HCT116 (cell line): ENCODE results near the gene KLF11. TPM values are rescaled to one million over a fixed set of nuclear protein-coding genes. Genes with fewer than 3 reads are reported as not detected.

ENCODE experiments used
- ATAC-seq: fragments of 200-7000 bp; cut with Tn5 transposase; 2 replicates; pipeline ENCODE4 v1.9.1; 2020; ENCODE audit warnings: mild to moderate bottlenecking, moderate library complexity
- BruUV-seq: library from RNA; stranded (reverse); fragments of 400-500 nt; replicated peaks from 2 replicates; lab custom pipeline; 2021; lab: Mats Ljungman, UMichigan
- CTCF ChIA-PET: fragments of 300-600 bp; sonication (Branson Sonifier 250); formaldehyde crosslinking; loops from one replicate; lab custom pipeline; 2021; ENCODE audit warnings: antibody characterized with exemption; lab: Charles Lee
- POLR2A ChIA-PET: fragments of 300-600, 350-600 bp; sonication (Branson Sonifier 250); formaldehyde crosslinking; loops from one replicate; lab custom pipeline; 2021; ENCODE audit warnings: antibody characterized with exemption; lab: Charles Lee
- RAD21 ChIA-PET, 2 experiments: fragments of 300-600 bp; sonication (Branson Sonifier 250); formaldehyde crosslinking; loops; one replicate each; lab custom pipeline; 2023; ENCODE audit warnings: low total read pairs in 2 of 2; ENCODE audit not compliant: uncharacterized antibody in 2 of 2, unreplicated experiment in 2 of 2, low non-redundant PET in 1 of 2; lab: Charles Lee
- DNase-seq: peaks from one replicate; pipeline ENCODE4 v3.0.0-alpha.2; 2010; ENCODE audit warnings: low read depth, low spot score
- H2AFZ ChIP-seq: fragments of 200-600 bp; shearing (Covaris generic), sonication (generic); 2 replicates; pipeline ENCODE4 v1.6.1; 2017; ENCODE audit warnings: low read depth, mixed run types, mixed read lengths, antibody characterized with exemption, low read length; ENCODE audit not compliant: poor library complexity, severe bottlenecking
- H3K27ac ChIP-seq: 2 replicates; pipeline ENCODE4 v1.5.1; 2012; ENCODE audit warnings: low read depth, low read length
- H3K27me3 ChIP-seq: fragments of 200-600 bp; sonication (generic); 2 replicates; pipeline ENCODE4 v1.6.1; 2016; ENCODE audit warnings: mixed run types, low read length, mixed read lengths; ENCODE audit not compliant: insufficient read depth
- H3K36me3 ChIP-seq, 2 experiments: fragments of 200-500 bp in 1 of 2; fragments of 200-600 bp in 1 of 2; sonication (Bioruptor generic) in 1 of 2; sonication (generic) in 1 of 2; 2 replicates each; pipeline versions ENCODE4 v1.5.1 to v1.6.1; 2014 to 2016; ENCODE audit warnings: low read length in 2 of 2, inconsistent platforms in 1 of 2, mixed read lengths in 1 of 2, mixed run types in 1 of 2; ENCODE audit not compliant: insufficient read depth in 2 of 2, control insufficient read depth in 1 of 2
- H3K4me1 ChIP-seq, 2 experiments: fragments of 200-600 bp in 1 of 2; sonication (generic) in 1 of 2; 2 replicates each; pipeline versions ENCODE4 v1.5.1 to v1.6.1; 2012 to 2017; ENCODE audit warnings: low read length in 2 of 2, inconsistent platforms in 1 of 2, mild to moderate bottlenecking in 1 of 2, mixed read lengths in 1 of 2, mixed run types in 1 of 2, moderate library complexity in 1 of 2; ENCODE audit not compliant: insufficient read depth in 2 of 2, control insufficient read depth in 1 of 2
- H3K4me2 ChIP-seq: fragments of 200-600 bp; sonication (generic); 2 replicates; pipeline ENCODE4 v1.6.1; 2017; ENCODE audit warnings: mixed run types, low read length, mixed read lengths
- H3K4me3 ChIP-seq, 2 experiments: fragments of 200-600 bp in 1 of 2; sonication (generic) in 1 of 2; replicated peaks in 1 of 2; 2 replicates each; pipeline ENCODE4 v1.5.1; 2011 to 2016; ENCODE audit warnings: low read length in 2 of 2, control low read depth in 1 of 2, low read depth in 1 of 2, mild to moderate bottlenecking in 1 of 2, mixed read lengths in 1 of 2, mixed run types in 1 of 2
- H3K79me2 ChIP-seq: fragments of 200-600 bp; sonication (generic); 2 replicates; pipeline ENCODE4 v1.6.1; 2017; ENCODE audit warnings: mild to moderate bottlenecking, mixed run types, low read length, moderate library complexity, mixed read lengths; ENCODE audit not compliant: insufficient read depth
- H3K9ac ChIP-seq: fragments of 200-600 bp; sonication (generic); 2 replicates; pipeline ENCODE4 v1.6.1; 2016; ENCODE audit warnings: low read length, mixed read lengths
- H3K9me2 ChIP-seq: fragments of 200-600 bp; sonication (generic), shearing (Covaris generic); 2 replicates; pipeline ENCODE4 v1.6.1; 2017; ENCODE audit warnings: mixed run types, mild to moderate bottlenecking, moderate library complexity; ENCODE audit not compliant: insufficient read depth
- H3K9me3 ChIP-seq, 2 experiments: fragments of 200-500 bp in 1 of 2; fragments of 200-600 bp in 1 of 2; sonication (Bioruptor generic) in 1 of 2; sonication (generic) in 1 of 2; 2 replicates each; pipeline ENCODE4 v1.6.1; 2014 to 2017; ENCODE audit warnings: low read length in 2 of 2, mixed read lengths in 2 of 2, inconsistent platforms in 1 of 2, low read depth in 1 of 2, mild to moderate bottlenecking in 1 of 2, mixed run types in 1 of 2, moderate library complexity in 1 of 2; ENCODE audit not compliant: control insufficient read depth in 1 of 2, insufficient read depth in 1 of 2
- H4K20me1 ChIP-seq: fragments of 200-600 bp; sonication (generic), shearing (Covaris generic); 2 replicates; pipeline ENCODE4 v1.6.1; 2017; ENCODE audit warnings: mixed run types, mild to moderate bottlenecking, moderate library complexity; ENCODE audit not compliant: insufficient read depth
- CBX3 ChIP-seq: IDR thresholded peaks from 2 replicates; pipeline ENCODE4 v1.6.1; 2012; ENCODE audit warnings: low read depth
- EZH2phosphoT487 ChIP-seq: fragments of 200-600 bp; IDR thresholded peaks from 2 replicates; pipeline ENCODE4 v1.6.1; 2018; ENCODE audit warnings: antibody characterized with exemption, borderline replicate concordance
- POLR2A ChIP-seq: IDR thresholded peaks from 2 replicates; pipeline ENCODE4 v1.7.0; 2011; ENCODE audit warnings: borderline replicate concordance; ENCODE audit not compliant: insufficient read depth, insufficient read length; ENCODE audit errors: extremely low read depth
- SRF ChIP-seq: IDR thresholded peaks from 2 replicates; pipeline ENCODE4 v1.6.1; 2012; ENCODE audit warnings: low read depth
- TCF7L2 ChIP-seq: IDR thresholded peaks from 2 replicates; pipeline ENCODE4 v1.7.0; 2011; ENCODE audit warnings: borderline replicate concordance, inconsistent platforms; ENCODE audit not compliant: insufficient read depth, insufficient read length; ENCODE audit errors: extremely low read depth
- YY1 ChIP-seq: IDR thresholded peaks from 2 replicates; pipeline ENCODE4 v1.6.1; 2011; ENCODE audit warnings: low read length, low read depth, moderate library complexity, mild to moderate bottlenecking; ENCODE audit not compliant: insufficient replicate concordance; ENCODE audit errors: extremely low read depth
- ZFX ChIP-seq: fragments of 450-650 bp; IDR thresholded peaks from 2 replicates; pipeline ENCODE4 v1.6.1; 2017
- intact Hi-C: fragments of 100-400 bp; cut with micrococcal nuclease; formaldehyde crosslinking; loops from 2 replicates; pipeline ENCODE4 v1.10.0; 2022
- total RNA-seq: library from RNA; stranded (reverse); gene quantifications from one replicate; pipeline ENCODE4 v1.2.1, GENCODE V29; 2021; ENCODE audit not compliant: unreplicated experiment
- TF ChIP-seq, protein P1 (sequence below), 3 experiments: fragments of 200-600 bp in 1 of 3; sonication (generic) in 1 of 3; IDR thresholded peaks in 2 of 3; conservative IDR thresholded peaks in 1 of 3; 2 replicates each; pipeline ENCODE4 v1.5.1; 2012 to 2017; ENCODE audit warnings: low read depth in 2 of 3, low read length in 2 of 3, antibody characterized with exemption in 1 of 3, borderline replicate concordance in 1 of 3, control low read depth in 1 of 3, mild to moderate bottlenecking in 1 of 3, mixed read lengths in 1 of 3, mixed run types in 1 of 3, moderate library complexity in 1 of 3; ENCODE audit not compliant: insufficient read depth in 1 of 3

Gene KLF11
- total RNA-seq, 1 experiment from 2014 or later, result 9.0 TPM

DNA sequence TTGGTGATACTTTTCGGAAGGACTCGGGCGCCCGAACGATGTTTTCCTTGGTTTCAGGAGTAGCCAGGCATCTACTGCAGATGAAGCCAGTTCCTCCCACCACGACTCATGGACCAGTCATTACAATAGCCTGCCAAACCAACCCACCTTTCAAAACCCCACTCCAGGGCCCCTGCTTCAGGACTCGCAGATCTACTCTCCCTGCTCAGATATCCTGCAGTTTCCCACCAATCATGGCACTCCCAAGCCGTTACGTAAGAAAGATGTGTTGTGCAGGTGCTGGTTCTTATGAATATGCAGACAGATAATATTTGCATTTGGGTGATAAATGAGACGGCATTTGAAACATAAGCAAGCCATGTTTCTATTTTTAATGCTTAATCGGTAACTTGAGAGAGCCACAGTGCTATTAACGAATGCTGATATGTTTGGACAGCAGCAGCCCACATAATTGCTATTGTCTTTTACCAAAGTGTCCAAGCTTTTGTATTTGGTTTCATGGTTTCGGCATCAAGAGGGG, 40.4 kb downstream of the KLF11 start:
- H3K4me3 ChIP-seq, result no peak overlapping the region
- intact Hi-C loops, result no loop called here
- H3K4me1 ChIP-seq, result peaks cover 5 to 12% of the 10 kb centered on the region in 2 experiments
- no peak overlapping the region for H3K9ac ChIP-seq
- POLR2A ChIA-PET, result no interaction called here
- no peaks in the 10 kb centered on the region for H3K79me2 ChIP-seq
- no peak overlapping the region for H3K4me2 ChIP-seq
- RAD21 ChIA-PET, result interaction anchor here in 1 of 2 experiments (1.3 kb wide), 1 partner anchor 351 kb away, joined by 3 read pairs; no protein-coding TSS in a partner anchor
- CTCF ChIA-PET, result interaction anchor here (2.5 to 3.8 kb wide), 2 partner anchors 11 to 13 kb away, joined by 12 to 14 read pairs; no protein-coding TSS in a partner anchor
- H4K20me1 ChIP-seq, result no peaks in the 10 kb centered on the region
- no peak overlapping the region for H2AFZ ChIP-seq
- BruUV-seq, result no TSS peak
- no peak overlapping the region for H3K27ac ChIP-seq
- no peaks in the 10 kb centered on the region for H3K36me3 ChIP-seq
- no peak for DNase-seq
- no peaks in the 10 kb centered on the region for H3K9me3 ChIP-seq
- no peak for ATAC-seq
- TF ChIP-seq EZH2phosphoT487 (no peak), SRF (no peak), TCF7L2 (no peak), YY1 (no peak), ZFX (no peak), POLR2A (no peak), CBX3 (no peak)
- TF ChIP-seq, protein P1, sequence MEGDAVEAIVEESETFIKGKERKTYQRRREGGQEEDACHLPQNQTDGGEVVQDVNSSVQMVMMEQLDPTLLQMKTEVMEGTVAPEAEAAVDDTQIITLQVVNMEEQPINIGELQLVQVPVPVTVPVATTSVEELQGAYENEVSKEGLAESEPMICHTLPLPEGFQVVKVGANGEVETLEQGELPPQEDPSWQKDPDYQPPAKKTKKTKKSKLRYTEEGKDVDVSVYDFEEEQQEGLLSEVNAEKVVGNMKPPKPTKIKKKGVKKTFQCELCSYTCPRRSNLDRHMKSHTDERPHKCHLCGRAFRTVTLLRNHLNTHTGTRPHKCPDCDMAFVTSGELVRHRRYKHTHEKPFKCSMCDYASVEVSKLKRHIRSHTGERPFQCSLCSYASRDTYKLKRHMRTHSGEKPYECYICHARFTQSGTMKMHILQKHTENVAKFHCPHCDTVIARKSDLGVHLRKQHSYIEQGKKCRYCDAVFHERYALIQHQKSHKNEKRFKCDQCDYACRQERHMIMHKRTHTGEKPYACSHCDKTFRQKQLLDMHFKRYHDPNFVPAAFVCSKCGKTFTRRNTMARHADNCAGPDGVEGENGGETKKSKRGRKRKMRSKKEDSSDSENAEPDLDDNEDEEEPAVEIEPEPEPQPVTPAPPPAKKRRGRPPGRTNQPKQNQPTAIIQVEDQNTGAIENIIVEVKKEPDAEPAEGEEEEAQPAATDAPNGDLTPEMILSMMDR (IDR thresholded peaks at IDR 0.05 in 2 of 3, conservative IDR thresholded peaks at IDR 0.05 in 1 of 3; ENCODE audit: borderline replicate concordance in 1 of 3, insufficient read depth in 1 of 3, low read depth in 2 of 3, low read length in 2 of 3), result no peak
- H3K9me2 ChIP-seq, result no peaks in the 10 kb centered on the region
- 0 out of 2 replicates have a peak, but pooled peaks cover 2% of the 10 kb centered on the region for H3K27me3 ChIP-seq
